Epithelial cell of proximal tubule (primary cell): ENCODE results near the gene TRMO. TPM values are rescaled to one million over a fixed set of nuclear protein-coding genes. Genes with fewer than 3 reads are reported as not detected.

ENCODE experiments used
- DNase-seq: peaks from one replicate; pipeline ENCODE4 v3.0.0-alpha.2; 2011; ENCODE audit warnings: low read depth
- H3K4me3 ChIP-seq: 2 replicates; pipeline ENCODE4 v1.5.1; 2011; ENCODE audit warnings: low read depth, mild to moderate bottlenecking, low read length
- total RNA-seq: library from RNA; depleted of rRNA; stranded (reverse); fragments of >200 nt; gene quantifications from 2 replicates; pipeline ENCODE4 v1.2.3, GENCODE V29; 2015
- TF ChIP-seq, protein P1 (sequence below): conservative IDR thresholded peaks from 2 replicates; pipeline ENCODE4 v1.5.1; 2012; ENCODE audit warnings: low read depth, mild to moderate bottlenecking, low read length

The TRMO gene
- total RNA-seq, 1 donor from 2014 or later = 12.2 TPM

- TF ChIP-seq, protein P1, sequence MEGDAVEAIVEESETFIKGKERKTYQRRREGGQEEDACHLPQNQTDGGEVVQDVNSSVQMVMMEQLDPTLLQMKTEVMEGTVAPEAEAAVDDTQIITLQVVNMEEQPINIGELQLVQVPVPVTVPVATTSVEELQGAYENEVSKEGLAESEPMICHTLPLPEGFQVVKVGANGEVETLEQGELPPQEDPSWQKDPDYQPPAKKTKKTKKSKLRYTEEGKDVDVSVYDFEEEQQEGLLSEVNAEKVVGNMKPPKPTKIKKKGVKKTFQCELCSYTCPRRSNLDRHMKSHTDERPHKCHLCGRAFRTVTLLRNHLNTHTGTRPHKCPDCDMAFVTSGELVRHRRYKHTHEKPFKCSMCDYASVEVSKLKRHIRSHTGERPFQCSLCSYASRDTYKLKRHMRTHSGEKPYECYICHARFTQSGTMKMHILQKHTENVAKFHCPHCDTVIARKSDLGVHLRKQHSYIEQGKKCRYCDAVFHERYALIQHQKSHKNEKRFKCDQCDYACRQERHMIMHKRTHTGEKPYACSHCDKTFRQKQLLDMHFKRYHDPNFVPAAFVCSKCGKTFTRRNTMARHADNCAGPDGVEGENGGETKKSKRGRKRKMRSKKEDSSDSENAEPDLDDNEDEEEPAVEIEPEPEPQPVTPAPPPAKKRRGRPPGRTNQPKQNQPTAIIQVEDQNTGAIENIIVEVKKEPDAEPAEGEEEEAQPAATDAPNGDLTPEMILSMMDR = no peak
- no peak overlapping the region for H3K4me3 ChIP-seq
- no peak for DNase-seq
Measured at GRCh38 chr9:97944612-97945011, 22.3 kb upstream of the TRMO start.

- TF ChIP-seq, protein P1 = no peak
- DNase-seq = no peak
- no peak overlapping the region for H3K4me3 ChIP-seq
Measured at GRCh38 chr9:97943308-97943855, 21.1 kb upstream of the TRMO start.

DNA sequence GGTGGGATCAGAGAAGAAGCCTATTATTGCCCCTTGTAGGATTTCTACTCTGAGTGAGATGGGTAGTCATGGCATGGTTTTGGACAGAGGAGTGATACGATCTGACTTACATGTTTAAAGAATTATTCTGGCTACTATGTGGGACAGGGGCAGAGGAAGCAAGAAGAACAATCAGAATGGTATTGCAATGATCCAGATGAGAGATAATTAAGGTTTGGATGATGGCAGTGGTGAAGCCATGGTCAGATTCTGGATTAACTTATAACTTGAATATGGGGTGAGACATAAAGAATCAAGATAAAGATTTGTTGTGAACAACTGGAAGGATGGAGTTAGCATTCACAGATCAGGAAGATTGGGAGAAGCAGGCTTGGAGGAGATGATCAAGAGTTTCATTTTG, 19.0 kb upstream of the TRMO start:
- TF ChIP-seq, protein P1 = no peak

GRCh38 chr9:97940741-97941140, 18.4 kb upstream of the TRMO start:
- TF ChIP-seq, protein P1 = no peak
- no peak for DNase-seq
- no peak overlapping the region for H3K4me3 ChIP-seq

More for the DNA sequence above, 19.0 kb upstream of the TRMO start:
- no peak overlapping the region for H3K4me3 ChIP-seq
- no peak for DNase-seq

- DNase-seq = no peak
- no peak overlapping the region for H3K4me3 ChIP-seq
- TF ChIP-seq, protein P1 = no peak
Measured at GRCh38 chr9:97940233-97940632, 17.9 kb upstream of the TRMO start.

DNA sequence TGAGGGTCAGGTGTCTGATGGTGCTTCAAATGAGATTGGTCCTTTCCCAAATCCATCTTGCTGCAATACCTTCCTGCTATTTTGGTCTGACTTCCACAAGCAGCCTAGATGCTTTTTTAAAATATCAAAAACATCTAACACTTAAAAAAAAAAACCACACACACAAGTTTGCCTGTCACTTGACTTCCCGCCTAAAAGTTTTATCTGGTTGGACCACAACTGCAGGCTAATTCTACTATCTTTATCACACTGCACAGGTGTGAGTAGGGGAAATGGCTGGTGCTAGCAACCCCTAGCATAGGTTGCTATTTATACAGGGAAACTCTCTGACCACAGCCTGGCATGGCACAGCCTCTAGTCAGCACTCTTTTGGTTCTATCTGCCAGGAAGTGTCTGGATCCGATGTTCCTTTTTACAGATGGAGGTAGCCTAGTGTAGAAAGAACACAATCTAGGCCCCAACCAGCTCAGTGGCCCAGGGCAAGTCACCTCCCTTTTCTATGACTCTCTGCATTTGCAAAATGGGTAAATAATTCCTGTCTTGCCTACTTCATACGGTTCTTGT, 15.9 kb upstream of the TRMO start, which contains the start of gene HEMGN:
Gene HEMGN, minus strand, starts transcription at position 92 of the 564 bp plus-strand sequence. Its CDS starts 36 bp downstream, at position 56.
- TF ChIP-seq, protein P1 = no peak
- no peak within 1 kb of the TSS for H3K4me3 ChIP-seq
- no peak for DNase-seq

GRCh38 chr9:97936998-97937397, 14.7 kb upstream of the TRMO start:
- DNase-seq = no peak
- TF ChIP-seq, protein P1 = no peak

More at GRCh38 chr9:97936998-97937397, 14.7 kb upstream of the TRMO start:
- no peak overlapping the region for H3K4me3 ChIP-seq
